ENCODE measurements around the gene TMPRSS2.
A peak's percentile ranks its signal among the peaks of the same experiment; 100 is the strongest.

TMPRSS2 gene

GRCh38 chr21:41480086-41480690, 27.8 kb downstream of the TMPRSS2 start:
- DNase-seq, result no peak

GRCh38 chr21:41479686-41480085, 28.3 kb downstream of the TMPRSS2 start:
- no peak for DNase-seq

DNA sequence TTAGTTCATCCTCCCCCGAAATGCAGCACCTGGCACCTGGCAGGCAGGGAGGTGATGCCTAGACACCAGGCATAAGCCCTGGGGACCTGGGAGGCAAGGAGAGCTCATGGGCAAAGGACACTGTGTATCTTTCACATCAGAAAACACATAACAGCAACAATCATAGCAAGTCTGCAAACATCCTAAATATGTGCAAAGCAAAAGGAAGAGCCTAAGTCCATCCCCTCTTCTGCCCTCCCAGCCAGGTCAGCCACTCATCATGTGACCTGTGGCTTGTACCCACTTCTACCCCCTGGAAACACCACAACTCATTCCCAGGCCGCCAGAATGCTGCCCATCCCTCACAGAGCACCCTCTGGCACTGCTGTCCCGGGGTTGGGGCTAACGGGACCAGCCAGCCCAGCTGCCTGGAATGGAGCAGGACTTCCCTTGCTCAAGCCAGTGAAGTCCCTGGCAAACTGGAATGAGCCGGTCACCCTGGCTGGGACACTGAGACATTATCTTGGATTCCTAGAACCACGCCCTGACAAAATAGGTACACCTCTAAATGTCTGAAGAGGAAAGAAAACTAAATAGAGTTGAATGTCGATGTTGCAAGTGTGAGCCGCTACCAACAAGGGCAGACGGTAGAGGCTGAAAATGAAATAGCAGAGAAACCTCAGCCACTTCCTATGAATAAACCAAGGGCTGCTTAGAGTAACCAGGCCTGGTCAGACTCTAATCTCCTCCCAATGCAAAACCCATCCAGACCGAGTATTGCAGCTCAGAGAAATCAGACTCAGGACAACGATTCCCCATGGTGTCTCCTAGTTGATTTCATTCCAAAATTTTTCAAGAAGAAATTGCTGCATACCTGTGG, 29.4 kb downstream of the TMPRSS2 start:
- DNase-seq, result no peak

DNA sequence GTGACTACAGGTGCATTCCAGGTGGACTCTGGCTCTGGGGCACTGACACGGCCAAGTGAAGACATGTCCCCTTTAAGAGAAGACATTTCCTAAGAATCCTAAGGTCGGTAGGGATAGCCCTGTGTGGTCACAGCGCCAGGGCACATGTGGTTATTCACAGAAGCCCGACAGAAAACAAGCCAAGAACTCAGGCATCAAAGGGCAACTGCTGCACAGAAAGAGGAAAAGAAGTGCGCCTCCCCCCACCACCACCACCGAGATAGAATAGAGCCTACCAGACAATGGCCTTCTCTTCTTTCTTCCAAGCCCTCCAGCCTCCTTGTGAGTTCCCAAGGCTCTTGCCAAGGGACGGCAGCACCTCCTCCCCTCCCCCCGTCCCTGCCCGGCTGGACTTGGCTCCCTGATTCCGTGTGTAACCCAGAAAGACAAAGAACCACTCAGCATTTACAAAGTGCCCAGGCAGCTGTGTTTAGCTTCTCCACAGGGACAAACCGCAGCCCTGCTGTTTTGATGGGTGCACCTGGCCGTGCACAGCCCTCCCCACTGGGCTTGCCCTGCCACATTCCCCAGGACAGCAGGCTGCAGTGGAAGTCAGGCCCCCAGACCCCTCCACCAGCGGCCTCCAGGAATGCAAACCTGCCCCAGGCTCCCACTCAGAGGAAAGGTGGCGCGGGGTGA, 30.2 kb downstream of the TMPRSS2 start:
- DNase-seq, result no peak

DNA sequence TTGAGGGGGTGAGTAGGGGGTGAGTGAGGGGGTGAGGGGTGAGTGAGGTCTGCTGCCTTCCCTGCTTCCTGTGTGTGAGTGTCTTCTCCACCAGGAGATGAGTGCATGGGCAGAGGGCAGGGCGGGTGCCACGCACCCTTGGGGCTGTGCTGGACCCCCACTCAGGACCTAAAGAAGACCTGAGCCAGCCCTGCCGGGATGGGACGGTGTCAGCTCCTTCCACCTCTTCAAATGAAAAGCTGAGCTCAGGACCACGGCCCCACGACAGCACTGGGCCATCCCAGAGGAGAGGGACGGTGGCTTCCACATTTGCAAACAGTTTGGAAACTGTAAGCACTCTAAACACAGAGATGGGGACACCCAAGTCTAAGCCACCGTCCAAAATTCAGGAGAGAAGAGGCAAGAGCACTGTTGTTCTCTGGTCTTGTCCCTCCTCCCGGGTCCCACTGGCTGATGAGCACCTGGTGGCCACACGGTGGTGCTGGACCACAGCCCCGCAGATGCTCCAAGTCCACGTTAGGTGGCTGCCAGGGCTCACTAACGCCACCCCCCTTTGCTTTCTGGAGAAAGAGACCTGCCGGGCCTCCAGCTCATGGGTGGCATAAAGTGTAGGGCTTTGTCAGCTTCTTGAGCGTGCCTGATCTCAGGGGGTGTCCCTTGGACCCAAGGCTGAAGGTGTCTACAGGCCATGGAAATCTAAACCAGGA, 32.1 kb downstream of the TMPRSS2 start:
- no peak for DNase-seq

DNA sequence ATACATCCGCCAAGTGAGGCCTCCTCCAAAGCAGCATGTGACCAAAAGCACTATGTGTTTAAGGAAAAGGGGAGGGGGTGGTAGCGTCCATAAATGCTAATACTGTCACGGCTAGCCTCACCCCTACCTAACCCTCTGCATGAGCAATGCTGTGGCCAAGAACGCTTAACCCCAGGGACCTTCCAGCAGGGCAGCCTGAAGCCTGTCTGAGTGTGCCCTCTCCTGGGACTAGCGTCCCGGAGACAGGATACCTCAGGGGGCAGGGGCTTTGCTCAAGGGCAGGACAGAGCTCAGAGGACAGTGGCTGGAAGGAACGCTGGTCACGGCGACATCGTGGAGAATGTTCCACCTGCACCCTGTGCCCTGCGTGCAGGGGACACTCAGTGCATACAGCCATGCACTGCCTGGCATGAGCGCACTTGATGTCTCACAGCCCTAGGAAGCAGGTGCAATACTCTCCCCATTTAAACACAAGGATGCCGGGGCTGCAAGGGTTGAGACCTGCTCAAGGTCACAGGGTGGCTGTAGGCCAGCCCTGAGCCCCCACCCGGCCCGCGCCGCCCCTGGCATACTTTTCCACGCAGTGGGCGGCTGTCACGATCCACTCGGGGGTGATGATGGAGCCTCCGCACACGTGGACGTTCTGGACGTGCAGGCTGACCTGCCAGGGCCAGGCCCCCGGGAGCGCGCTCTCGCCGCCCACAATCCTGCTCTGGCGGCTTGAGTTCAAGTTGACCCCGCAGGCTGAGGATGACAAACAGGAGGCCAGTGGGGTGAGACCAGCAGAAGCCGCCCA, 35.0 kb downstream of the TMPRSS2 start:
- no peak for DNase-seq

DNA sequence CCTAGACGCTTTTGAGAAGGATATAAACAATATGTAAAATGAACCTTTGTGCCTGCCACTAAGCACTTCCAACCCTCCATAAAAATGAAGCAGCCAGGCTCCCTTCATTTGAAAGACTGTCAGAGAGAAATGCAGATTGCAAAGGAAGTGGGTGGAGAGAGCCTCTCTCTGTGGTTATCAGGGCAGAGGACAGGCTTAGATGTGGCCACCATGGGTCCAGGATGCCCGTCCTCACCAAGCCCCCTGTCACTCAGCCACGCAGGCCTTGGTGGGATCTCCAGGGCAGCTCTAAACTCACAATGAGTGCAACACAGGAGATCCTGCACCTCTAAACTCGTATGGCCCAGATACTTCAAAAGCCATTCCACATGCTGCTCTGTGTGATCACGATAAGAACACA, 37.9 kb downstream of the TMPRSS2 start:
- DNase-seq, result no peak

GRCh38 chr21:41466024-41466820, 41.7 kb downstream of the TMPRSS2 start:
- DNase-seq, result no peak

DNA sequence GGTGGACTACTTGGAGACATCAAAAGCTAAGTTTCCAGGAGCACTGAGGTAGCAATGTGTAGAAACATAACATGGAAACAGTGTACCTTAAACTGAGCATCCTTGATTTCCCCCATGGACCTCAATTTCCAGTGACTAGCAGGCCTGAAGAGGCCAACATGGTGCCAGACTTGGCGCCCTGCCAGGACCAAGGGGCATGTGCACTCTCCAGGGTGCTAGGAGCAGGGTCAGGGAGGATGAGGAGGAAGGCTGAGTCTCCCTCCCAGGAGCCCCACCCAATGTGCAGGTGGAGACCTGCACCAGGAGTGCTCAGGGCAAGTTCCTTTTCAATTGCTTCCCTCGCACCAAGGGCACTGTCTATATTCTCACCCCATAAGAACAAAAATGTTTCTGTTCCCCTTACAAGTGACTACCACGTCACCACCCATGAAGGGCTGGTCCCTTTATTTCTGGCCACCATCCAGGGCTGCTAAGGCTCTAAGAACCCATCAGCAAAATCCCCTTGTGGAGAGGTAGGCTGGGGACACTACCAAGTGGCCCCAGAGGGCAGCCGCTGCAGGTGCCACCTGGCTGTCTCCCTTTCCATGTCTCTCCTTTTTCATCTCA, 42.7 kb downstream of the TMPRSS2 start:
- DNase-seq, result no peak

DNA sequence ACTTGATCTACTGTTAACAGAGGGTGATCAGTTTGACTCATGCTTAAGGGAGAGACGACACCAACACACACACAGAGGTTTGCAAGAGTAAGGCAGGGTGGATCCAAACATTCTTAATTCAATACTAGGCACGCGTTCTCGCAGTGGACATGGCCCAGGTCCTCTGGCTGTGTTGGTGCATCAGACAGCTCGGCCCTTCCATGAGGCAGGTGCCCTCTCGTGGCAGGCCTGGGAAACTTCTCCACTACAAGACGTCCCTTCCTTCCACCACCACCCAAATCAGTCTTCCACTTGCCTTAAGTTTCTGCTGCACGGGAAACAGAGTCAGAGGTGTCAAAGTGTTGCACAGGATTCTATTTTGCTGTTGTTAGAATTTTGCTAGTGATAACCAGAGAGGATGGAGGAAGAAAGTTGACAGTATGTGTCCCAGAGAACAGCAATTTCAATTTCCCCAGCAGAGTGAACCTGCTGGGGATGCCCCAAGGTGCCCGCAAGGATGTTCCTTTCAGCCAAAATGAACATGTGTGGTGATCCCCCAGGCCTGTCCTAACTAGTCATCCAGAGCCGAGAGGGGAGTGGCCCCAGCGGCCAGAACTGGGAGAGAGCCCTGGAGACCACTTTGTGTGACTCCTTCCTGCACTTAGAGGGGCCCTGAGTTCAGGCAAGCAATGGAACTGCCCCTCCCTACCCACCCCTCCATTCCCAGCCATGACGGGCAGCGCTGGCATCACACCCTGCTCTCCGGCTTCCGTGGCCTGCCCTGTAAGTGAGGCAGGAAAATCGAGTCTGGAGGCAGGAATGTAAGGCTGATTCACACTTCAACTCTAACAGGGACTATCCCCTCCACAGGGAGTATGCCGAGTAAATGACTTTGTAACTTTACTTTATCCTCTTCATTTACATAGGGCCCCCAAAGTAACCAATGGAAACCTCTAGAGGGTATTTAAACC, 47.1 kb downstream of the TMPRSS2 start:
- peak; percentile 35 to 59 for DNase-seq

DNA sequence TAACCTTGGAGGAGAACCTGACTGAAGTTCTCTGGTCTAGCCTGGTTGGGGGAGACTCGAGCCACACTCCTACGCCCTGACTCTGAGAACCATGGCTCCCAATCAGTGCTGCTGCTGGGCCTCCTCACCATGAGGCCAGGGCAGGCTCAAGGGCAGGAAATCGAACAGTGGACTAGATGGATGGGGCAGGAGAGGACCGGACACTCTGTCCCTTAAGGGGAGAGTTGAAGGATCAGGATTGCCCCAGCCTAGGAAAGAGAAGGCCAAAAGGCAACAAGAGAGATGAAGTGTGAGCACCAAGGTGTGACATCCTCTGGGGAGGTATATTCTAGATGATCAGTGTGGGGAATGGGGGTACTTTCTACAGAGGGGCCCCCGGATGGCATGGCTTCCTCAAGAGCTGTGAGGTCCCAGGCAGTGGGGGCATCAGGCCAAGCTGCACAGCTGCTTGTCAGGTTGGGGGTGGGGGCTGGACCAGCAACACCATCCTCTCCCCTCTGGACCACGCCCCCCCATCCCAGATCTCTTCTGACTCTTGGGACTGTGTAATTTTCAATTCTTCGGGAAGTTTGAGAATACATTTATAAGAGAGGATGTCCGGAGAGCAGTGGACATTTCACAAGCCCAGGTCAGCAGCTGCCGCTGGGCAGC, 47.9 kb downstream of the TMPRSS2 start:
- DNase-seq, result no peak

DNA sequence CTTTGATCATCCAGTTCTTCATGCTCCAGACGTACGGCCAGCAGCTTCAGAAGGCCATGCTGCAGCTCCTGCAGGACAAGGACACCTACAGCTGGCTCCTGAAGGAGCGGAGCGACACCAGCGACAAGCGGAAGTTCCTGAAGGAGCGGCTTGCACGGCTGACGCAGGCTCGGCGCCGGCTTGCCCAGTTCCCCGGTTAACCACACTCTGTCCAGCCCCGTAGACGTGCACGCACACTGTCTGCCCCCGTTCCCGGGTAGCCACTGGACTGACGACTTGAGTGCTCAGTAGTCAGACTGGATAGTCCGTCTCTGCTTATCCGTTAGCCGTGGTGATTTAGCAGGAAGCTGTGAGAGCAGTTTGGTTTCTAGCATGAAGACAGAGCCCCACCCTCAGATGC, 49.4 kb downstream of the TMPRSS2 start:
- DNase-seq, result no peak

DNA sequence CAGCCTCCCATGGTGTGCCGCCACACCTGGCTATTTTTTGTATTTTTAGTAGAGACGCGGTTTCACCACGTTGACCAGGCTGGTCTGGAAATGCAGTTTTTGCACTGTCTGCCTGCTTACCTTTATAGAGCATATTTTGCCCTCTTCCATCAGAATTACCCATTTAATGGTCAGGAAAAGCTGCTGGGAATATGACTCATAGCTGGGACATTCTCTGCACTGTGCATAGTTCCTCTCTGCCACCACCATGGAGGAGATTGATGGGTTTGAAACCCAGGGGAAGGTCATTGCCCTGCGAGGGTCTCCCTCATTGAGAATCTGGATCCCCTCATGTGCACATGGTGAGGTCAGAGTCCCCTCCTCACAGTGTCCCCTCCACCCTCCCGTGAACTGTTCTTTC, 49.8 kb downstream of the TMPRSS2 start:
- no peak for DNase-seq

DNA sequence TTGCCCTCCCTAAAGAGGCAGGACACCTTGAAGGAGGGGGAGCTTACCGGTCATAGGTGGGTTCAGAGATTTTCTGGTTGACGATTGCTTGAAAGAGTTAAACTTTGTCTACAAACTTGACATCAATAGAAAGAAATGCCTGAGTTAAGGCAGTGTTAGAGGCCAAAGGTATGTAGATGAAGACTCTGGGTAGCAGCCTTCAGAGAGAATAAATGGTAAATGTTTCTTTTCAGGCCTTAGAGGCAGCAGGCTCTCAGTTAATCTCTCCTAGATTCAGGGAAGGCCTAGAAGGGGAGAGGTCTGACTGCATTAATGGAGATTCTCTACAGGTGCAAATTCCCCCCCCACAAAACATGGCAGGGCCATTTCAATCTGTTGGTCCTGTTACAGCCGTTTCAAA, 54.2 kb downstream of the TMPRSS2 start:
- no peak for DNase-seq

DNA sequence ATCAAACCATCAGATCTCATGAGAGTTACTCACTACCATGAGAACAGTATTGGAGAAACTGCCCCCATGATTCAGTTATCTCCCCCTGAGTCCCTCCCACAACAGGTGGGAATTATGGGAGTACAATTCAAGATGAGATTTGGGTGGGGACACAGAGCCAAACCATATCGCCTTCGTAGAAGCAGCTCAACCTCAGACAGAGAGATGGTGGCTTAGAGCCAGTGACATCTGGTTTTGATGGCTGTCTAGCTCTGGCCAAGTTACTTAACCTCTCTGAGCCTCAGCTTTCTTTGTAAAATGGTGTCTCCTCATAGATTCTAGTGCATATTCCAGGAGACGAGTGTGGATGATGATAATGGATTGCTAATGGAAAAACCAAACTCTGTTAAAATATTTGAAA, 54.8 kb downstream of the TMPRSS2 start:
- no peak for DNase-seq

DNA sequence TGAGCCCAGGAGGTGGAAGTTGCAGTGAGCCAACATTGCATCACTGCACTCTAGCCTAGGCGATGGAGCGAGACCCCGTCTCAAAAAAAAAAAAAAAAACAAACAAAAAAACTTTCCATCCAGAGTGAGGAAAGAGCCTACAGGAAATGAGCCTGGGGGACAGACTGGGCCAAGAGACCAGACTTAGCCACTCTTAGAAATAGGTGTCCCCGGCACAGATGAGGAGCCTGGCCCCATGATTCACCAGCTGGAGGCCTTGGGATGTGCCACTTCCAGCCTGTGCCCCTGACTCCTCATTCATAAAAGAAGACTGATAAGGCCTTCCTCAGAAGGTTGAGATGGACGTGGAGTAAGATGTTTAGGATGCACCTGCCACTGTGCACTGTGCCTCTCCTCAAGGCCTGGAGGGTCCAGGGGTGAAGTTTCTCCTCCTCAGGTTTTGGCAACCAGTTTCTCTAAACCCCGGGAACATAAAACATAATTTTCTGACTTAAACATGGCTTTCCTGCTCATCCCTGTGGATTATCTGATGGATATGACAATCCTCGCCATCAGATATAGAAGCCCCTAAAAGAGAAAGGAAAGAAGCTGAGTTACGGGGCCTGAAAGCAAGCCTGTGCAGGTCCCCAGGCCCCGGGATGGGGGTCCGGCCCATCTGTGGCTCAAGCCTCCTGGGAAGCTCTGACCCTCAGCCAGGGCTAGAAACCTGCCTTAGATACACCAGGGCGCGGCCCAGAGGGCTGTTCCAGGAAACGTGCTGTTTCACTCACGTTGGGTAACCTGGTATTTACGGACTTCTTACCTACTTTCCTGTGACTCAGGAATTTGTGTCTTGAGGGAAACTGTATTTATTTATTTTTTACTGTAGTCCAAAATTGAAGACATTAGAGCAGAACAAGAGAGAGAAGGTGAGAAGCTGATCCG, 55.9 kb downstream of the TMPRSS2 start:
- no peak for DNase-seq

- DNase-seq, result no peak
These were observed 58.3 kb downstream of the TMPRSS2 start for GRCh38 chr21:41449613-41450012.

- DNase-seq, result no peak
These were observed 60.6 kb downstream of the TMPRSS2 start for GRCh38 chr21:41447356-41447755.

Measured in AML-193 (cell line).